Regular cardiac myocyte (primary cell): ENCODE data around the gene ZNF576. TPM values are rescaled to one million over a fixed set of nuclear protein-coding genes. Genes with fewer than 3 reads are reported as not detected.

Experiments
- total RNA-seq: library from RNA; depleted of rRNA; stranded (reverse); fragments of >200 nt; gene quantifications from 2 replicates; pipeline ENCODE4 v1.2.3, GENCODE V29; 2014

ZNF576 gene
- total RNA-seq, result 9.6 and 14.6 TPM in 2 replicates

DNA sequence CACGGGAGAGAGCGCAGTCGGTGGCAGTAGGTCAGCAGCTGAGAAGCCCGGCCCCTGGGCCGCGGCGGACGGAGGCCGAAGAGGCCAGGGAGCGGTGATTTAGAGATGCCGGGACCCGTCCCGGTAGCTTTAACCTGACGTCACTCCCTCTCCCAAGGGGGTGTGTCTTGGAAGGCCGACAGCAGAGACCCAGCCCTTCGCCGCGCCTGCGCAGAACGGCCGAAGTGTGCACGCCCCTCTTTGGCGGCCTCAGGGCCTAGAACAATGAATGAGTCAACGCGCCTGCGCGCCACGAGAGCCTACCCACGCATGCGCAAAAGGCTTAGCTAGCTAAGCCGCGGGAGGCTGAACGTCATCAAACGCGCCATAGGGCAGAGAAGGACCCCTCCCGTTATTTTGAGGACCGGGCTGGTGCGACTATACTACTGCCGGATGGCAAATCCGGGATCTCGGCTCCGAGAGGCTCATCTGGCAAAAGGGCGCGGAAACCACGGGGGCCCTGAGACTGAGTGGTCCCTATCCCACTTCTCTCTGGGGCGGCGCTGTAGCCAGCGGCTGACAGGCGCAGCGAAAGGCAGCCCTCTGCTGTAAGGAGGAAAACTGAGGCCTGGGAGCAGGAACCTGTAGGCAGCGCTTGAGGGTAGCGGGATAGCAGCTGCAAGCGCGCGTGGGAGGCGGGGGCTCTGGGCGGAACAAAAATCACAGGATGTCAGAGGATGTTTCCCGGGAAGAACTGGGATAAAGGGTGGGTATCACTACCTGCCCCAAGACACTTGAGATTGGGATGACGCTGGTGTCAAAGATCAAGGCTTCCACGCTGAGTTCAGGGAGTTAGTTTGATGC, at the start of gene ZNF576, which contains the start of gene IRGQ:
Gene ZNF576 (plus strand): TSS at position 597 of the 843 bp plus-strand sequence. CDS start 514 bp downstream, outside the sequence.
Gene IRGQ (minus strand): TSS at position 136 of the 843 bp plus-strand sequence. CDS start 796 bp downstream, outside the sequence.

GRCh38 chr19:43575156-43575950, 21.0 kb upstream of the ZNF576 start, which contains the start of the genes PINLYP and XRCC1:
PINLYP (plus strand) TSS chr19:43575801; CDS start chr19:43577192, 1,391 bp downstream.
XRCC1 (minus strand) TSS chr19:43575527; CDS start chr19:43575458, 69 bp downstream.

GRCh38 chr19:43611788-43612187, 15.4 kb downstream of the ZNF576 start, which contains the start of gene SRRM5:
SRRM5 (plus strand) TSS chr19:43612088; CDS start chr19:43612122, 34 bp downstream.

DNA sequence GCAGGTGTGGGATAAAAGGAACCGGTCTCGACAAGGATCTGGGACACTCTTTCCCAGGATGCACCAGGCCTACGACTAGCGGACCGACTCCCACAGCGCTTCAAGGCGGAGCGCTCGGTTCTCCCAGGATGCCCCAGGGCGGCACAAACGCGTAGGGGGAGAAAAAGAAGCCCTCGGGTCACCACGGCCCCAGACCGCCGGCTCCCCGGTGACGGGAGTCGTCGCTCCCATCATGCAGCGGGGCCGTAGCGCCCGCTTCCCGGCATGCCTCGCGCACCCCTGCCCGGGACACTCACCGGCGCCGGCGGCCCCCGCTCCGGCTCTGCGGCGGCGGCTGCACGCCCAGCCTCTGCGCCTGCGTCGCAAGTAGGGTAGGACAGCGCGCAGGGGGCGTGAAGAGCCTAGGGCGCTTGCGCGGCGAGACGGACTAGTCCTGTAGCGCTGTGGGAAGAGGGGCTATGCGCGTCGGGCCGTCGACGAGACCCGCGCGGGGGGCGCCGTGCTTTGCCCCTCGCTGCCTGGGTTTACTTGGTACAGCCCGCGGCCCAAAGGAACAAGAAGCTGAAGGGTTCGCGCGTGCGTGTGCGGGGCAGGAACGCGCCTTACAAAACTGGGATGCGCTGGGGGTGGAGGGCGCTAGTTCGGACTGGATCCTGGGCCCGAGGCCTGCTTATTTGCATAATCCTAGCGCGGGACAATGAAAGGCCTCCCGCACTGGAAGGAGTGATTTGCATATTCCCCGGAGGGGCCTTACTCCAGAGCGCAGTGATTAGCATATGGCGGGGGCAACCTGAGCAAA, 23.1 kb downstream of the ZNF576 start, which contains the start of gene ZNF428:
Gene ZNF428 (minus strand): TSS at position 368 of the 799 bp plus-strand sequence. CDS start 5,325 bp downstream, outside the sequence.

DNA sequence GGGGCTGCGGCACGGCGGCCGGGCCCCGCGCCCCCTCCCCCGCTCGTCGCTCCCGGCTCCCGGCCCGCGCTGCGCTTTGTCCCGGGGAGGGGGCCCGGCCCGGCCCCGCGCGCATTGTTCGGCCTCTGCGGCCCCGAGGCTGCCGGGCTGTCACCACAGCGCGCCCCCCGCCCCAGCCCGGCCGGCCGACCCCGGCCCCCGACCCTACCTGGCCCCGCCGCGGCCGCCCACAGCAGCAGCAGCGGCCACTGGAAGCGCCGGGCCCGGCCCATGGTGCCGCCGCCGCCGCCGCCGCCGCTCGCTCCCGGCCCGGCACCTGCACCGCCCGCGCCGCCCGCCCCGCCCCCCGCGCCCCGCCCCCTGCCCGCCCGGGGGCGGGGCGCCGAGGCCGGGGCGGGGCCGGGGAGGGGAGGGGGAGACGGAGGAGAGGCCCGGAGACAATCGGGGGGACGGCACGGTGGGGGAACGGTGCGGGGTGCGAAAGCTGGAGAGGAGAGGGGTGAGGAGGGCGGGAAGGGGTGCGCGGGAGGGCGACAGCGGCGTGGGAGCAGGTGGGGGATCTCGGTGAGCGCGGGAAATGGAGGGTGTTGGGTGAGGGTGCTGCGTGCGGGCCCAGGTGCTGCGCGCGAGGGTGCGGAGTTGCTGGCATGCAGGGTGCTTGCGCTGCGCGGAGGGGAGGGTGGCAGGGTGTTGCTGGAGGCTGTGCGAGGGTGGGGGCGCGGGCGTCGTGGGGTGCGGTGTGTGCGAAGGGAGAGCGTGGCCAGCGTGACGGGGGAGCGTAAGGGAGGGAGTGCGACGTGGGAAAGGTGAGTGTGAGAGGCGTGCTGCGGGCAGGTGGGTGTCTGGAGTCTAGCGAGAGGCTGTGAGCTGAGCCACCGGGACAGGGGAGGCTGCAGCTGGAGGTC, 43.4 kb downstream of the ZNF576 start, which contains the start of gene CADM4:
Gene CADM4 (minus strand): TSS at position 332 of the 905 bp plus-strand sequence. CDS start 60 bp downstream, at position 272.

Other genes with a start within 250 kb of the ZNF576 start
- gene CD177, start 242.9 kb upstream of the ZNF576 start, total RNA-seq, result under 0.01 and 0.28 TPM in 2 replicates
- gene TEX101, start 181.7 kb upstream of the ZNF576 start, total RNA-seq, result not detected in 2 replicates
- gene LYPD3, start 131.0 kb upstream of the ZNF576 start, total RNA-seq, result under 0.01 and 0.28 TPM in 2 replicates
- gene PHLDB3, start 91.8 kb upstream of the ZNF576 start, total RNA-seq, result 10.5 and 22.3 TPM in 2 replicates
- gene ETHE1, start 69.4 kb upstream of the ZNF576 start, total RNA-seq, result 75.3 and 94.1 TPM in 2 replicates
- gene ZNF575, start 63.4 kb upstream of the ZNF576 start, total RNA-seq, result under 0.01 and 0.28 TPM in 2 replicates
- 13.0 and 19.4 TPM in 2 replicates for gene XRCC1, start 21.1 kb upstream of the ZNF576 start, total RNA-seq
- gene PINLYP, start 20.8 kb upstream of the ZNF576 start, total RNA-seq, result 2.0 and 2.5 TPM in 2 replicates
- 14.9 and 19.9 TPM in 2 replicates for gene IRGQ, start 461 bp upstream of the ZNF576 start, total RNA-seq
- gene SRRM5, start 15.5 kb downstream of the ZNF576 start, total RNA-seq, result not detected in 2 replicates
- 28.2 and 35.0 TPM in 2 replicates for gene ZNF428, start 23.0 kb downstream of the ZNF576 start, total RNA-seq
- 4.2 and 6.8 TPM in 2 replicates for gene CADM4, start 43.3 kb downstream of the ZNF576 start, total RNA-seq
- 92.2 and 136 TPM in 2 replicates for gene PLAUR, start 73.6 kb downstream of the ZNF576 start, total RNA-seq
- gene IRGC, start 119.5 kb downstream of the ZNF576 start, total RNA-seq, result not detected in 2 replicates
- gene SMG9, start 158.4 kb downstream of the ZNF576 start, total RNA-seq, result 4.8 and 6.8 TPM in 2 replicates
- gene KCNN4, start 184.4 kb downstream of the ZNF576 start, total RNA-seq, result 3.8 and 4.5 TPM in 2 replicates
- 0.19 and 2.8 TPM in 2 replicates for gene LYPD5, start 205.9 kb downstream of the ZNF576 start, total RNA-seq
- 10.0 and 14.1 TPM in 2 replicates for gene ZNF283, start 230.7 kb downstream of the ZNF576 start, total RNA-seq